Pancreas (tissue), 10 donors: Measurements from ENCODE around the gene CLTA. TPM values are rescaled to one million over a fixed set of nuclear protein-coding genes. Genes with fewer than 3 reads are reported as not detected.

Experiments
- ATAC-seq, 4 donors: fragments of 200-7000 bp; cut with Tn5 transposase; one replicate each; pipeline versions ENCODE4 v1.8.0 to v1.9.1; 2020; ENCODE audit warnings: mild to moderate bottlenecking in 4 of 4, moderate library complexity in 4 of 4
- DNase-seq, 6 donors: peaks; one replicate each; pipeline ENCODE4 v3.0.0-alpha.2; 2020
- FAIRE-seq: peaks from 2 replicates; lab custom pipeline; 2012; peaks lifted over from hg19 to GRCh38; lab: Jason Lieb, UNC
- H3K27ac ChIP-seq, 4 donors: fragments of 200-600 bp; sonication (generic); 1 replicate in 3 of 4; 2 replicates in 1 of 4; pipeline versions ENCODE4 v1.5.0 to v1.8.0; 2020
- H3K27me3 ChIP-seq, 4 donors: fragments of 200-600 bp; one replicate each; pipeline ENCODE4 v1.8.0; 2021
- H3K36me3 ChIP-seq, 3 donors: fragments of 200-600 bp; sonication (generic) in 1 of 3; one replicate each; pipeline versions ENCODE4 v1.5.0 to v1.8.0; 2020 to 2021
- H3K4me1 ChIP-seq, 3 donors: fragments of 200-600 bp; one replicate each; pipeline ENCODE4 v1.8.0; 2021
- H3K4me3 ChIP-seq, 4 donors: fragments of 200-600 bp; sonication (generic) in 2 of 4; one replicate each; pipeline versions ENCODE4 v1.5.0 to v1.8.0; 2020 to 2021
- H3K9me3 ChIP-seq, 4 donors: fragments of 200-600 bp; one replicate each; pipeline ENCODE4 v1.8.0; 2021
- CTCF ChIP-seq, 4 donors: fragments of 200-600 bp; sonication (generic) in 3 of 4; IDR thresholded peaks; one replicate each; pipeline versions ENCODE4 v1.5.0 to v1.8.0; 2021; ENCODE audit warnings: antibody characterized with exemption in 4 of 4
- WGBS, 2 donors: extraction: QIAGEN DNeasy Blood & Tissue Kit; methylation state at CpG; one replicate each; pipeline ENCODE4 v1.1.7; 2013; 5-methylcytosine and 5-hydroxymethylcytosine counted together
- intact Hi-C, 3 donors: fragments of 100-400 bp; cut with DNase I; formaldehyde crosslinking; loops; one replicate each; pipeline versions ENCODE4 v1.11.1 to v1.14.2; 2022
- polyA plus RNA-seq, 2 donors: library from polyadenylated mRNA; stranded (reverse); fragments of 200-250 nt; gene quantifications; one replicate each; pipeline ENCODE4 v1.2.3, GENCODE V29; 2013
- total RNA-seq, 6 donors: library from RNA; stranded (reverse); fragmentation: NEBNext Ultra II Directional in 4 of 6; extraction: Animal tissue kit (Norgen Biotek cat#: 25700) in 4 of 6; gene quantifications; one replicate each; pipeline versions ENCODE4 v1.2.1 to v1.2.4, GENCODE V29; 2021 to 2023
- donor health status: healthy with polysubstance abuse.
- donor health status: DM: no; HTN: no; CAD: no; lungs with moderate emphysema.
- donor health status: DM: no; HTN: no; CAD: no.
- donor health status: control.
- donor health status: control.
- donor health status: Bipolar disorder and iron deficiency.
- donor health status: DM: yes; HTN: yes; CAD: no.
- donor health status: DM: no; HTN: no; CAD: no.
- donor health status: DM: no; HTN: no; CAD: no.
- donor health status: DM: yes; HTN: yes; CAD: no.

Gene CLTA
- total and polyA plus RNA-seq, 8 donors: 49.2 to 102 (median 77.7) TPM

- DNase-seq: peak in 1 of 6 donors; percentile 28
- no peak for ATAC-seq
- FAIRE-seq: no peak
- WGBS, 2 donors: 73 to 84% methylated on average over 17 of the region's 17 CpGs
- Histone ChIP-seq H3K27ac (no peak overlapping the region), H3K36me3 (no peaks in the 10 kb centered on the region), H3K9me3 (no peaks in the 10 kb centered on the region), H3K27me3 (no peaks in the 10 kb centered on the region), H3K4me1 (no peaks in the 10 kb centered on the region), H3K4me3 (no peak overlapping the region)
- intact Hi-C loops: no loop called here
- TF ChIP-seq CTCF (IDR thresholded peaks at IDR 0.05): no peak
These were observed 28.4 kb upstream of the CLTA start for GRCh38 chr9:36162211-36162738.

GRCh38 chr9:36163049-36163785 is 27.5 kb upstream of the CLTA start:
- Histone ChIP-seq H3K36me3 (no peaks in the 10 kb centered on the region), H3K4me3 (no peak overlapping the region), H3K9me3 (no peaks in the 10 kb centered on the region), H3K27me3 (no peaks in the 10 kb centered on the region), H3K4me1 (no peaks in the 10 kb centered on the region), H3K27ac (peak overlapping the region in 2 of 4 donors; percentile 1 to 39)
- FAIRE-seq (no peak), DNase-seq (peak in 4 of 6 donors; percentile 17 to 61 (median 42)), ATAC-seq (peak in 3 of 4 donors; percentile 21 to 50 (median 29))
- intact Hi-C loops: no loop called here
- TF ChIP-seq CTCF (IDR thresholded peaks at IDR 0.05): no peak
- 41 to 42% methylated on average over 9 of the region's 9 CpGs for WGBS, 2 donors

- FAIRE-seq: no peak
- WGBS, 2 donors: 66 to 68% methylated on average over 4 of the region's 4 CpGs
- no peak for ATAC-seq
- no peak overlapping the region for H3K4me3 ChIP-seq
- TF ChIP-seq CTCF (IDR thresholded peaks at IDR 0.05): no peak
- H3K27me3 ChIP-seq: no peaks in the 10 kb centered on the region
- DNase-seq: no peak
- no peaks in the 10 kb centered on the region for H3K4me1 ChIP-seq
- H3K36me3 ChIP-seq: no peaks in the 10 kb centered on the region
- H3K9me3 ChIP-seq: no peaks in the 10 kb centered on the region
- intact Hi-C loops: no loop called here
- H3K27ac ChIP-seq: peak overlapping the region in 2 of 4 donors; percentile 1 to 39
These were observed 26.9 kb upstream of the CLTA start for GRCh38 chr9:36163786-36164170.

- H3K27me3 ChIP-seq: no peaks in the 10 kb centered on the region
- 72 to 82% methylated on average over 6 of the region's 6 CpGs for WGBS, 2 donors
- intact Hi-C loops: no loop called here
- DNase-seq: no peak
- H3K27ac ChIP-seq: no peak overlapping the region
- ATAC-seq: no peak
- no peaks in the 10 kb centered on the region for H3K36me3 ChIP-seq
- H3K4me1 ChIP-seq: no peaks in the 10 kb centered on the region
- no peak overlapping the region for H3K4me3 ChIP-seq
- no peaks in the 10 kb centered on the region for H3K9me3 ChIP-seq
- no peak for TF ChIP-seq CTCF (IDR thresholded peaks at IDR 0.05)
- FAIRE-seq: no peak
These were observed 26.3 kb upstream of the CLTA start for GRCh38 chr9:36164372-36164771.

GRCh38 chr9:36164989-36165388 is 25.7 kb upstream of the CLTA start:
- no peak overlapping the region for H3K27ac ChIP-seq
- WGBS, 2 donors: 63 to 70% methylated on average over 3 of the region's 3 CpGs
- DNase-seq (no peak), ATAC-seq (no peak), FAIRE-seq (no peak)
- no peaks in the 10 kb centered on the region for H3K27me3 ChIP-seq
- intact Hi-C loops: no loop called here
- no peaks in the 10 kb centered on the region for H3K4me1 ChIP-seq
- no peaks in the 10 kb centered on the region for H3K9me3 ChIP-seq
- no peak overlapping the region for H3K4me3 ChIP-seq
- TF ChIP-seq CTCF (IDR thresholded peaks at IDR 0.05): no peak
- no peaks in the 10 kb centered on the region for H3K36me3 ChIP-seq
